ENCODE measurements around the gene CDS2. TPM values are rescaled to one million over a fixed set of nuclear protein-coding genes. Genes with fewer than 3 reads are reported as not detected.

CDS2 gene
- polyA plus RNA-seq, 4 donors, result 2.9 to 17.3 (median 9.1) TPM

- peaks cover 3 to 9% (median 3%) of the 10 kb centered on the region in 3 donors for H3K4me1 ChIP-seq (ENCODE audit: control insufficient read depth in 3 of 3, insufficient read depth in 2 of 3, low read depth in 1 of 3, low read length in 2 of 3)
- peak overlapping the region in 2 of 3 donors; percentile 64 to 80 for H3K4me3 ChIP-seq (ENCODE audit: low read depth in 1 of 3, low read length in 3 of 3)
- peaks cover 4 to 11% (median 5%) of the 10 kb centered on the region in 3 donors for H3K36me3 ChIP-seq (ENCODE audit: control insufficient read depth in 3 of 3, insufficient read depth in 2 of 3, low read depth in 1 of 3, low read length in 3 of 3)
- FAIRE-seq, result no peak
- H3K27ac ChIP-seq (ENCODE audit: low read depth in 1 of 3, low read length in 2 of 3), result peak overlapping the region; percentile 62 to 97 (median 92)
- H3K27me3 ChIP-seq (ENCODE audit: control insufficient read depth in 3 of 3, insufficient read depth in 3 of 3, low read length in 3 of 3), result no peaks in the 10 kb centered on the region
- 0 to 1% (median 1%) methylated on average over 9 of the region's 9 CpGs for WGBS, 3 donors
- no peak for DNase-seq
- no peaks in the 10 kb centered on the region for H3K9me3 ChIP-seq (ENCODE audit: control insufficient read depth in 2 of 2, insufficient read depth in 1 of 2, low read depth in 1 of 2, low read length in 1 of 2)
These were observed 6.7 kb upstream of the CDS2 start for GRCh38 chr20:5120185-5120476.

- no peaks in the 10 kb centered on the region for H3K9me3 ChIP-seq (ENCODE audit: control insufficient read depth in 2 of 2, insufficient read depth in 1 of 2, low read depth in 1 of 2, low read length in 1 of 2)
- DNase-seq, result no peak
- H3K4me1 ChIP-seq (ENCODE audit: control insufficient read depth in 3 of 3, insufficient read depth in 2 of 3, low read depth in 1 of 3, low read length in 2 of 3), result peaks cover 3 to 13% (median 5%) of the 10 kb centered on the region in 3 donors
- H3K4me3 ChIP-seq (ENCODE audit: low read depth in 1 of 3, low read length in 3 of 3), result no peak overlapping the region
- FAIRE-seq, result no peak
- no peak overlapping the region for H3K27ac ChIP-seq (ENCODE audit: low read depth in 1 of 3, low read length in 2 of 3)
- H3K27me3 ChIP-seq (ENCODE audit: control insufficient read depth in 3 of 3, insufficient read depth in 3 of 3, low read length in 3 of 3), result no peaks in the 10 kb centered on the region
- 89 to 97% (median 97%) methylated on average over 1 of the region's 1 CpG for WGBS, 3 donors
- H3K36me3 ChIP-seq (ENCODE audit: control insufficient read depth in 3 of 3, insufficient read depth in 2 of 3, low read depth in 1 of 3, low read length in 3 of 3), result peaks cover 0 to 3% (median 0%) of the 10 kb centered on the region in 3 donors
These were observed 3.9 kb upstream of the CDS2 start for GRCh38 chr20:5122873-5123260.

- Histone ChIP-seq H3K4me1 (ENCODE audit: control insufficient read depth in 3 of 3, insufficient read depth in 2 of 3, low read depth in 1 of 3, low read length in 2 of 3) (peaks cover 2 to 16% (median 9%) of the 10 kb centered on the region in 3 donors), H3K9me3 (ENCODE audit: control insufficient read depth in 2 of 2, insufficient read depth in 1 of 2, low read depth in 1 of 2, low read length in 1 of 2) (no peaks in the 10 kb centered on the region), H3K4me3 (ENCODE audit: low read depth in 1 of 3, low read length in 3 of 3) (peak overlapping the region; percentile 86 to 93 (median 89)), H3K27ac (ENCODE audit: low read depth in 1 of 3, low read length in 2 of 3) (peak overlapping the region; percentile 94 to 99 (median 98)), H3K36me3 (ENCODE audit: control insufficient read depth in 3 of 3, insufficient read depth in 2 of 3, low read depth in 1 of 3, low read length in 3 of 3) (peaks cover 0 to 4% (median 0%) of the 10 kb centered on the region in 3 donors), H3K27me3 (ENCODE audit: control insufficient read depth in 3 of 3, insufficient read depth in 3 of 3, low read length in 3 of 3) (no peaks in the 10 kb centered on the region)
- WGBS, 3 donors, result 0 to 1% (median 0%) methylated on average over 37 to 44 of the region's 44 CpGs
- no peak for FAIRE-seq
- DNase-seq, result peak; percentile 57 to 87
These were observed 523 bp downstream of the CDS2 start for GRCh38 chr20:5127204-5127858.

- peaks cover 0 to 4% (median 0%) of the 10 kb centered on the region in 3 donors for H3K36me3 ChIP-seq (ENCODE audit: control insufficient read depth in 3 of 3, insufficient read depth in 2 of 3, low read depth in 1 of 3, low read length in 3 of 3)
- H3K4me1 ChIP-seq (ENCODE audit: control insufficient read depth in 3 of 3, insufficient read depth in 2 of 3, low read depth in 1 of 3, low read length in 2 of 3), result peaks cover 2 to 16% (median 9%) of the 10 kb centered on the region in 3 donors
- no peaks in the 10 kb centered on the region for H3K9me3 ChIP-seq (ENCODE audit: control insufficient read depth in 2 of 2, insufficient read depth in 1 of 2, low read depth in 1 of 2, low read length in 1 of 2)
- peak overlapping the region; percentile 94 to 99 (median 98) for H3K27ac ChIP-seq (ENCODE audit: low read depth in 1 of 3, low read length in 2 of 3)
- 25 to 47% (median 39%) methylated on average over 6 of the region's 6 CpGs for WGBS, 3 donors
- no peaks in the 10 kb centered on the region for H3K27me3 ChIP-seq (ENCODE audit: control insufficient read depth in 3 of 3, insufficient read depth in 3 of 3, low read length in 3 of 3)
- DNase-seq, result no peak
- FAIRE-seq, result no peak
- H3K4me3 ChIP-seq (ENCODE audit: low read depth in 1 of 3, low read length in 3 of 3), result peak overlapping the region; percentile 86 to 93 (median 89)
These were observed 1.1 kb downstream of the CDS2 start for GRCh38 chr20:5127859-5128424.

- no peak for FAIRE-seq
- no peaks in the 10 kb centered on the region for H3K27me3 ChIP-seq (ENCODE audit: control insufficient read depth in 3 of 3, insufficient read depth in 3 of 3, low read length in 3 of 3)
- no peak overlapping the region for H3K4me3 ChIP-seq (ENCODE audit: low read depth in 1 of 3, low read length in 3 of 3)
- H3K36me3 ChIP-seq (ENCODE audit: control insufficient read depth in 3 of 3, insufficient read depth in 2 of 3, low read depth in 1 of 3, low read length in 3 of 3), result peaks cover 0 to 9% (median 0%) of the 10 kb centered on the region in 3 donors
- H3K9me3 ChIP-seq (ENCODE audit: control insufficient read depth in 2 of 2, insufficient read depth in 1 of 2, low read depth in 1 of 2, low read length in 1 of 2), result no peaks in the 10 kb centered on the region
- DNase-seq, result peak; percentile 51 to 61
- WGBS, 3 donors, result 18 to 46% (median 34%) methylated on average over 6 of the region's 6 CpGs
- H3K27ac ChIP-seq (ENCODE audit: low read depth in 1 of 3, low read length in 2 of 3), result no peak overlapping the region
- H3K4me1 ChIP-seq (ENCODE audit: control insufficient read depth in 3 of 3, insufficient read depth in 2 of 3, low read depth in 1 of 3, low read length in 2 of 3), result peaks cover 2 to 16% (median 9%) of the 10 kb centered on the region in 3 donors
These were observed 2.1 kb downstream of the CDS2 start for GRCh38 chr20:5128886-5129285.

- no peak for FAIRE-seq
- Histone ChIP-seq H3K9me3 (ENCODE audit: control insufficient read depth in 2 of 2, insufficient read depth in 1 of 2, low read depth in 1 of 2, low read length in 1 of 2) (no peaks in the 10 kb centered on the region), H3K4me1 (ENCODE audit: control insufficient read depth in 3 of 3, insufficient read depth in 2 of 3, low read depth in 1 of 3, low read length in 2 of 3) (peaks cover 2 to 16% (median 12%) of the 10 kb centered on the region in 3 donors), H3K27ac (ENCODE audit: low read depth in 1 of 3, low read length in 2 of 3) (peak overlapping the region in 1 of 3 donors; percentile 39), H3K4me3 (ENCODE audit: low read depth in 1 of 3, low read length in 3 of 3) (no peak overlapping the region), H3K27me3 (ENCODE audit: control insufficient read depth in 3 of 3, insufficient read depth in 3 of 3, low read length in 3 of 3) (no peaks in the 10 kb centered on the region), H3K36me3 (ENCODE audit: control insufficient read depth in 3 of 3, insufficient read depth in 2 of 3, low read depth in 1 of 3, low read length in 3 of 3) (peaks cover 0 to 15% (median 0%) of the 10 kb centered on the region in 3 donors)
- no peak for DNase-seq
- WGBS, 3 donors, result 63 to 91% (median 85%) methylated on average over 5 of the region's 5 CpGs
These were observed 4.7 kb downstream of the CDS2 start for GRCh38 chr20:5131502-5131901.

GRCh38 chr20:5133998-5134397 is 7.2 kb downstream of the CDS2 start:
- H3K27ac ChIP-seq (ENCODE audit: low read depth in 1 of 3, low read length in 2 of 3), result peak overlapping the region in 1 of 3 donors; percentile 27
- DNase-seq, result no peak
- WGBS, 3 donors, result 91 to 96% (median 95%) methylated on average over 6 of the region's 6 CpGs
- no peak overlapping the region for H3K4me3 ChIP-seq (ENCODE audit: low read depth in 1 of 3, low read length in 3 of 3)
- H3K4me1 ChIP-seq (ENCODE audit: control insufficient read depth in 3 of 3, insufficient read depth in 2 of 3, low read depth in 1 of 3, low read length in 2 of 3), result peaks cover 0 to 3% (median under 1%) of the 10 kb centered on the region in 3 donors
- H3K27me3 ChIP-seq (ENCODE audit: control insufficient read depth in 3 of 3, insufficient read depth in 3 of 3, low read length in 3 of 3), result no peaks in the 10 kb centered on the region
- no peak for FAIRE-seq
- H3K36me3 ChIP-seq (ENCODE audit: control insufficient read depth in 3 of 3, insufficient read depth in 2 of 3, low read depth in 1 of 3, low read length in 3 of 3), result peaks cover 0 to 21% (median 0%) of the 10 kb centered on the region in 3 donors
- H3K9me3 ChIP-seq (ENCODE audit: control insufficient read depth in 2 of 2, insufficient read depth in 1 of 2, low read depth in 1 of 2, low read length in 1 of 2), result no peaks in the 10 kb centered on the region

GRCh38 chr20:5135363-5136012 is 8.7 kb downstream of the CDS2 start:
- FAIRE-seq (no peak), DNase-seq (no peak)
- WGBS, 3 donors, result 80 to 94% (median 92%) methylated on average over 4 of the region's 4 CpGs
- H3K27me3 ChIP-seq (ENCODE audit: control insufficient read depth in 3 of 3, insufficient read depth in 3 of 3, low read length in 3 of 3), result no peaks in the 10 kb centered on the region
- H3K9me3 ChIP-seq (ENCODE audit: control insufficient read depth in 2 of 2, insufficient read depth in 1 of 2, low read depth in 1 of 2, low read length in 1 of 2), result no peaks in the 10 kb centered on the region
- H3K27ac ChIP-seq (ENCODE audit: low read depth in 1 of 3, low read length in 2 of 3), result no peak overlapping the region
- H3K4me3 ChIP-seq (ENCODE audit: low read depth in 1 of 3, low read length in 3 of 3), result no peak overlapping the region
- peaks cover 0 to 5% (median 0%) of the 10 kb centered on the region in 3 donors for H3K4me1 ChIP-seq (ENCODE audit: control insufficient read depth in 3 of 3, insufficient read depth in 2 of 3, low read depth in 1 of 3, low read length in 2 of 3)
- H3K36me3 ChIP-seq (ENCODE audit: control insufficient read depth in 3 of 3, insufficient read depth in 2 of 3, low read depth in 1 of 3, low read length in 3 of 3), result peaks cover 0 to 19% (median 0%) of the 10 kb centered on the region in 3 donors
